HuH-7 (cell line): ENCODE data around the gene CDK2AP2.
"Not testable (repeated sequence)": the region's sequence is repeated elsewhere in the genome, so short reads cannot be mapped to it uniquely, and the experiment has no call there.

Experiments
- DNase-seq: peaks from one replicate; pipeline ENCODE4 v3.0.0; 2011; ENCODE audit warnings: low spot score

Gene CDK2AP2

DNA sequence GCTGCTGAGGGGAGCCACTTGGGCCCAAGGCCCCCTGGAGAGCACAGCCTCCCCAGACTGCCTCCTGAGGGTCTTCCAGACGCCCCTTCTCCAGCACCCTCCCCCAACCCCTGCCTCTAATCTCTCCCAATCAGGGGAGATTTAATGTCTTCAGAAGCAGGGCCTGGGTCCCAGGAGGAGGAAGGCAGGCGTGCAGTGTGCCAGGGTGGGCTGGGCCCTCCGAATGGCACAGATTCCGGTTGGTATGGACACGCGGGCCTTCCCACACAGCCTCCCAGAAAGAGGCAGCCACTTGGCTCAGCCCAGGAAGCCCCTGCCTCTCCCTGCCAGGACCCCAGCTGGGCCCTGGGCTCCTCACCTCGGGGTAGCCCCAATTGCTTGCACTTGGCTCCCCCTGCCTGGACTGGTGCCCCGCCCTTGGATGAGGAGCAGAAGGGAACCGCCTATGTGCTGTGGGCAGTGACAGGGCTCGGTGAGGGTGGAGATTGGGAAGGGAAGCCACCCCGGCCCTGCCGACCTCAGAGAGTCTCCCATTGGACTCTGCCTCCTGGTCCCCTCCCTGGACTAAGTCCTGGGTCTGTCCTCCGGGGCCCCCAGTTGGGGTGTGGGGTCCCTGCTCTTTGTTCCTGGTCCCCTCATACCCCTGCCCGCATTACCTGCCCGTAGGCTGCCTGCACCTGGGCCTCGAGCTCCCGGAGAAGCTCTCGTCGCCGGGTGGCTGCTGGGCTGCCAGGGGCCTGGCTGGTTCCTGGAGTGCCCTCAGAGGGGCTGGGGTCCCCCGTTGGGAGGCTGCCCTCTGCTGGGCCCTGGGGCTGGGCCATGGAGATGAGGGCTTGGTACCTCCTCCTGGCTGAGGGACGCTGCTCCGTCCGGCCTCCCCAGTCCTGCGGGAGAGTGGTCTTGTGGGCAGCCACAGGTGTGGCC, 15.9 kb upstream of the CDK2AP2 start:
- no peak for DNase-seq

DNA sequence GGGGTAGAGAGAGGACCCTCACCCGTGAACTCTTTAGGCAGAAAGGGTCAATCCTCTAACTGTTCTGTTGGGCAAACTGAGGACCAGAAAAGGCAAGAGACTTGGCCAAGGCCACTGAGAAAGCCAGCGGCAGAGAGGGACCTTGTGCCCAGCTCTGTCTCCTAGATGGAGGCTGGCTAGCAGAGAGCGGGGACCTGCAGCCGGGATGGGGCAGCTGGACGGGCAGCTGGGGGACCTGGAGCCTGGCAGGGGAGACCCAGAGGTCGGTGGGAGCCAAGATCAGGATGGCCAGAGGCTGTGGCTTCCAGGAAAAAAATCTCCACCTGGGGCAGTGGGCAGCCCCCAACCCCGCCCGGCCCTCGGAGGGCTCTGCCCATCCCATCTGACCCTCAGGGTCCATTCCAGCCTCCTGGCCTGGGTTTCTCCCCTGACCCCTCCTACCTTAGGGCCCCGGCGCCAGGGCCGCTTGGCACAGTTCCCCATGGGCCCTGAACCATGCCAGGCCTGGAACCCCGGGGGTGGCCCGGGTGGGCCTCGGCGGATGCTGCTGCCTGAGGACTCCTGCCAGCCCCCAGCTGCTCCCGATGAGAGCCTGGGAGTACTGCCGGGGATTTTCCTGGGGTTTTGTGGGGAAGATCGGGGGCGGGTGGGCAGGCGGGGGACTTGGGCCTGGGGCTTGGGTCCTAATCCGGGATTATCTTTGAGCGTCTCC, 15.0 kb upstream of the CDK2AP2 start, which contains the start of gene CABP2:
Gene CABP2, minus strand, starts transcription at position 603 of the 712 bp plus-strand sequence. Its CDS starts 120 bp downstream, at position 483.
- no peak for DNase-seq

DNA sequence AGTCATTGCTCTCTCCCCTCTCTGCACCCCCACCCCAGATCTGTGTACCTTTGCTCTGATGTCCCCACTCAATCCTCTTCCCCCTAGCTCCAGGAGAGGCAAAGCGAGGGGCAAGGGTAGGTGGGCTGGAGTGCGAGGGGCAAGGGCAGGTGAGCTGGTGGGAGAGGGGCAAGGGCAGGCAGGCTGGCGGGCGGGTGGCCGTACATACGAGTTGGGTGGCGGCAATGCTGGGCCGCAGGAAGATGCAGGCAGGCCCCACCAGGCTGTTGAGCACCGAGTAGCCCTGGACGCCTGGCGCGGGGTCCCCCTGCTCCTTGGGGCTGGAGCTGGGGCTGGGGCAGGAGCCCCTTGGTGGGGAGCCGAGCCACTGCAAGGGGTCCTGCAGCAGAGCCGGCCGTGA, 14.4 kb upstream of the CDK2AP2 start:
- no peak for DNase-seq

DNA sequence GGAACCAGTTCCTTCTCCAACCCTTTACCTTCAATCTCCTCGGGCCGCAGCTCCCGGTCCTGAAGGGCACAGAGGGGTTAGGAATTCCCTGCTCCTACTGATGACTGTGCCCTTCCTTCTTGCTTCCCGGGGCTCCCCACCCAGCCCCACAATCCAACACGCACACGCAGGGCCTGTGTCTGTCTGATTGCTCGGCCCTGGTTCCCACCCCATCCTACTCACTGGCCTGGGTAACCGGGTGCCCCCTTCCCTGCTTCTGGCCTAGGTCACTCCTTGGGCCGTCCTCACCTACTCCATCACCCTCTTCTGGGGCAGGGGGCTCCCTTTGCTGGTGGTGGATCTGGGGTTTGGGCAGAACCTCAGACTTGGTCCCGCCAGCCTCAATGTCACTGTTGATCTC, 14.0 kb upstream of the CDK2AP2 start:
- no peak for DNase-seq

DNA sequence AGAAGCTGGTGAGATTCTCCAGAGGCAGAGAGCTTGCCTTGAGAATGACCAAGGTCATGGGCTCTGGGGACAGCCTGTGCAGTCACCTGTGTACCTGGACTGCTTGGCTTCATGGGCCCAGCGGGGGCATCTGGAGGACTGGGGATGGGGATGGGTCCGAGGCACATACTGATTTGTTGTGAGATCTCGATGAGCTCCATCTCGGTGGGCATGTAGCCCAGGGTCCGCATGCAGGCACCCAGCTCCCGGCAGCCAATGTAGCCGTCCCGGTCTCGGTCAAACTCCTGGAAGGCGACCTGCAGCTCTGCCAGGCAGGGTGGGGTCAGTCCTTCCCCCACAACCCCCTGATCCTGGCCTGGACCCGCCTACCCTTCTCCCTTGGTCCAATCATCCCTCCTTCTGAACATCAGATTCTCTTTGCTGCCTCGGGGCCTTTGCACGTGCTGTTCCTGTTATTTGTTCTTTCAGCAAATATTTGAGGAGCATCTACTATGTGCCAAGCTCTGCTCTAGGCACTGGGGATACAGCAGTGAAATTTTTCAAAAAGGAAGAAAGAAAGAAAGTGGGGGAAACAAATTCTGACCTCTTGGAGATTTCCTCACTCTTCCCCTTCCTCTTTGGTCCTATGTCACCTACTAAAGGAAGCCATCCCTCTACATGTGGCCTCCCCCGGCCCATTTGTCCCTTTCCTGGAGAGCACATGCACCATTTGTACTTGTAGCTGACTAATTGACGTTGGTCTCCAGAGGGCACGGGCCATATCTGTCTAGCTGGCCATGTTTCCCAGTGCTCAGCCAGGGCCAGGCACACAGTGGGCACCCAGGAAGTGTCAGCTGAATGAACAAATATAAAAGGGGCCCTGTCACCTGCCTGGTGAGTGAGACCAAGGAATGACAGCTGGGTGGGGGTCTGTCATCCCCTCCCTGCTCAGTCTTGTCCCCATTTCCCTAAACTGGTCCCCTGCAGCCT, 13.2 kb upstream of the CDK2AP2 start:
- DNase-seq: no peak

DNA sequence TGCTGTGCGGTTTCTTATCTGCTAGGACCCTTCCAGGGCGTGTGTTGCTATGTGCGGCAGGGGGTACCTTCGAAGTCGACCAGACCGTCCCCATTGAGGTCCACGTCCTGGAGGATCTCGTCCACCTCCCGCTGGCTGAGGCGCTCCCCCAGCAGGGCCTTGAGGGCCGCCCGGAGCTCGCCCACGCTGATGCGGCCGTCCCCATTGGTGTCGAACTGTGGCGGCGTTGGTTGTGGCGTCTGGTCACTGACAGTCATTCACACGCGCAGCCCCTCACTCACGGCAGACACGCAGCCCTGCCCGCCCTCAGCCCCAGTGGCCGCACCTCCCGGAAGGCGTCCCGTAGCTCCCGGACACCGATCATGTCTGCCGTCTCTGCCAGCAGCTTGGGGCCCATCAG, 11.8 kb upstream of the CDK2AP2 start:
- DNase-seq: no peak

DNA sequence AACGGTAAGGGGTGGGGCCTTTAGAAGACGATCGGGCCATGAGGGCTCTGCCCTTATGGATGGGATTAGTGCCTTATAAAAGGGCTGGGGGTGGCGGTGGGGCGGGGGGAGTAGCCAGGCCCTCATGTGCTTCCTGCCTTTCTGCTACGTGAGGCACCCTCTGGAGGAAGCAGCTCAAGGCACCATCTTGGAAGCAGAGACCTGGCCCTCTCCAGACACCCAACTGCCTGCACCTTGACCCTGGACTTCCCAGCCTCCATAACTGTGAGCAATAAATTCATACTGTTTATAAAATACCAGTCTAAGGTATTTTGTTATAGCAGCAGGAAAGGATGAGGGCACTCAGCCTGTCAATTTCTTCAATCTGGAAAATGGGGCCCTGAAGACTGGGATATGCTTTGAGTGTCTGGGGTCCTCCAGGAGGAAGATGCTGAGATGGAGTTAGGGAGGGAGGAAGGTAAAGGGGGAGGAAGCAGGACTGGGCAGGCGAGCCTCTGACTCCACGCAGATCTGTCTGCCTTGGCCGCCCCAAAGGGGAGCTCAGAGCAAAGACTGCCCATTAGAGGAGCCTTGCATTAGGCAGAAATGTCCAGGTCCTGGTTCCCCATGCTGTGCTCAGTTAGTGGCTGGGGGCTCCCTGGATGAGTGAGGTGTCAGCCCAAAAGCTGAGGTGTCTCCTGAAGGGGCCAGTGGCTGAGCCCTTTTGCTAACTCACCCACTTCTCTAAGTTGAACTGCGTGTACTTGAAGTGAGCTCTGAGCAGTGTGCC, 10.0 kb upstream of the CDK2AP2 start:
- no peak for DNase-seq

DNA sequence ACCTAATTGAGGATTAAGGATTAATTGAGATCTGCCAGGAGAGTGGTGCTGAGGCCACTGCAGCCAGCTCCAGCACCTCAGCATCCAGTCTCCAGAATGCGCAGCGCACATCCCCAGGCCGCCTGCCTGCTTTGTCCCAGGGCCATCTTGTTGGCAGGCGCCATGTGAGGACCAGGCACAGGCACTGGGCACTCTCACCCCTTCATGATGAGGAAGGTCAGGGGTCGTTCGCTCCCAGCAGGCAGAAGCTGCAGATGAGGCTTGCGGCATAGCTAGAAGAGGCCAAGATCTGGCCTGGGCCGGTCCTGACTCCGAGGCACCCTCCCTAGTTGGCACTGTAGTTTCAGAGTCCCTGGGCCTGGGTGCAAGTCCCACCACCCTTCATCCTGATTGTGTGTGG, 8.8 kb upstream of the CDK2AP2 start:
- DNase-seq: no peak

DNA sequence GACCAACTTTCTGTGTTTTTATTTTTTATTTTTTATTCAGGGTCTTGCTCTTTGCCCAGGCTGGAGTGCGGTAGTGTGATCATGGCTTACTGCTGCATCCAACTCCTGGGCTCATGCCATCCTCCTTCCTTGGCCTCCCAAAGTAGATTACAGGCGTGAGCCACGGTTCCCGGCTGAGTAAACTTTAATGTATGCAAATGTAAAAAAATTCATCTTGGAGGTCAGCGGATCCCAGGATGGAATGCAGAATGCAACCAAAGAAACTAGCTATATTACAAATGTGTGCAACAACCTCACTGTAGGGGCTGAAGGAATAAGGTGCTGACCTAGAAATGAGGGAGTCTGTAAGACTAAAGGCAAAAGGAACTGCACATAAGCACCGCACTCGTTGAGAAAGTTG, 6.2 kb upstream of the CDK2AP2 start:
- DNase-seq: no peak

DNA sequence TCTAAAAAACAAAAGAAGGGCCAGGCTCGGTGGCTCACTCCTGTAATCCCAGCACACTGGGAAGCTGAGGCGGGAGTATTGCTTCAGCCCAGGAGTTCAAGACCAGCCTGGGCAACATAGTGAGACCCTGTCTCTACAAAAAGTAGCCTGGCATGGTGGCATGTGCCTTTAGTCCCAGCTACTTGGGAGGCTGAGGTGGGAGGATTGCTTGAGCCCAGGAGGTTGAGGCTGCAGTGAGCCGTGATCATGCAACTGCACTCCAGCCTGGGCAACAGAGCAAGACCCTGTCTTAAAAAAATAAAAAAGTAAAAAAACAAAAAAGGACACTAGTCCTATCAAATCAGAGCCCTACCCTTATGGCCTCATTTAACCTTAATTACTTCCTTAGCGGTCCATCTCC, 3.6 kb upstream of the CDK2AP2 start:
- DNase-seq: not testable (repeated sequence)

DNA sequence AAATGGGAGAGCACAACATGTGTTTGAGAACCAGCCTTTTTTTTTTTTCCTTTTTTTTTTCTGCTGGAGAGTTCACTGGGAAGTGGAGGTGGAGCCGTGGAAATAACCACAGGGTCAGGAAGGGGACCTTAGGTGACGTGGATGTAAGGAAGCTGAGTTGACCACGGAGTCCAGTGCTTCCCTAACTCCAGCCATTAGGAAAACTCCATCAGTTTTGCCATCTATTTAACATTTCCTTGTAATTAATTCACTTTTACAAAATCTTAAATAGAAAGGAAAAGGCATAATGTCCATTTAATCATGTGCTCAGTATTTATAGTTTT, 2.0 kb upstream of the CDK2AP2 start:
- no peak for DNase-seq

DNA sequence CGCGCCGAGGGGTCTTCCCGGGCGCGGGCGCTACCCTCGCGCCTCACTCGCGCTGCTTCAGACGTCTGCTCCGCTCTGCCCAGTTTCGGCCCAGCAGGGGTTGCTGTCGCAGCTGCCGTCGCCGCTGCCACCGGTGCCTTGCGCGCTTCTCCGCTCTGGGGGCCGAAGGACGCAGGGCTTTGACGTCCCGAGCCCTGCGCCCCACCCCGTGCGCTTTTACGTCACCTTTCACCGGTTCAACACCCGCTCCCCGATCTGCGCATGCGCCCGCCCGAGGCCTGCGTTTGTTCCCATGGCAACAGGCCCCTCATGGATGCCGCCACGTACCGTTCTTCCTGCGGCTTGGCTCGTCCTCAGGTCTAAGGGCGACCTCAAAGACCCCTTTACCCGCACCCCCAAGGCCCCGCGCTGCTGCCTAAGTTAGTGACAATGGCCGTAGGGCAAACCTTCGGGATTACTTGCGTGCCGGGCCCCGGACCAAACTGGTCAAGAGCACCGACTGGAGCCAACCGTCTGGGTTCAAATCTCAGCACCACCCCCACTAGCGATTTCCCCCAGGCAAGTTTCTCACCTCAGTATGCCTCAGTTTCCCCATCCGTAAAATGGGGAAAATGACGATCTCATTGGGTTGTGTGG, 642 bp upstream of the CDK2AP2 start:
- DNase-seq: peak; percentile 100

DNA sequence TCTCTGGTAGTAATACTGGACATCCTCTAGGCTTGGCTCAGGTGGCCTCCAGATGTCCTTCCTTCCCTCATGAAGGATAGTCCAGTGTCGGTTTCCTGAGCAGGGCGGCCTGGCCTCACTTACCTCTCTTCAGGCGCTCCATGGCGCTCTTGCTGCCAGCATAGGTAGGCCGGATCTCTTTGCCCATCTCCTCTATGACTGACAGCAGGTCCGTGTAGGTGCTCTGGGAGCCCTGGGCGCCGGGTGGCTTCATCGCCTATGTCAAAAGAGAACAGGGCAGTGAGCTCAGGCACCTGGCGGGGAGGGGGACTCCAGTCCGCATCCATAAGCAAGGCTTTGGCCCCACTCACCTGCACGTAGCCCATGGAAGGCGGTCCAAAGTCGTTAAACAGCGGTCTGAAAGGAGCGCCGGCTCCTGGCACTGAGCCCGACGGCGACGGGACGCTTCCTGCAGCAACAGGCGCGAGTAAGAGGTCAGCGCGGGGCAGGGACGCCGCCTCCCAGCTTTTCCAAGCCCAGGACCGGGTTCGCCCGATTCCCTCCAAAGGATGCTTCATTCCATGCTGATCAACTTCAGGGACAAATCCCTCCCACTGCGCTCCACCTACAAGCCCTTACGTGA, 609 bp downstream of the CDK2AP2 start:
- peak; percentile 95 for DNase-seq

DNA sequence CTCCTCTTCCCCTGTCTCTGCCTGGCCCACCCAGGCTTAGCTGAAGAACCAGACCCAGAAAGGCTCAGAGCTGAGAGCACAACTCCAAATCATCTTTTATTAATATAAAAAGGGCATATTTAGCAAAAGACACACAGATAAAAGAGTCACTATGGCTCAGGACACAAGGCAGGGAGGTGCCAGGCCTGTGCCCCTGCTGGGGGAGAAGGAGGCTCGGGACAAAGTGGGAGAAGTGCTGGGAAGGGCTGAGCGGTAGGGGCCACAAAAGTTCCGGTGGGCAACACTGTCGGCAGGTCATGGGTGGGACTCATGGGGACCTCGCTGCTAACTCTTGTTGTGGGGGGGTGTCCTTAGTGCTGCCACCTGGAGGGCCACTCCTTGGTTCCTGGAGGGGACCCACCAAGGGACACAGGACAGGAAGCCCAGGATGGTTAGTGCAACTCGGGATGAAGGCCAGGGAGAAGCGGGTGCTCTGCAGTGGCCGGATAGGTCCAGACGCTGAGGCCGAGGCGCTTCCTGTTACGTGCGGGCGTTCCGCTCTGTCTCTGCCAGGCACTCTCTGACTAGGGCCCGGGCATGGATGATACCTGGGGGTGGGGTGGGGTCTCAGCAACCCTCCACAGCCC, 1.4 kb downstream of the CDK2AP2 start:
- DNase-seq: no peak

DNA sequence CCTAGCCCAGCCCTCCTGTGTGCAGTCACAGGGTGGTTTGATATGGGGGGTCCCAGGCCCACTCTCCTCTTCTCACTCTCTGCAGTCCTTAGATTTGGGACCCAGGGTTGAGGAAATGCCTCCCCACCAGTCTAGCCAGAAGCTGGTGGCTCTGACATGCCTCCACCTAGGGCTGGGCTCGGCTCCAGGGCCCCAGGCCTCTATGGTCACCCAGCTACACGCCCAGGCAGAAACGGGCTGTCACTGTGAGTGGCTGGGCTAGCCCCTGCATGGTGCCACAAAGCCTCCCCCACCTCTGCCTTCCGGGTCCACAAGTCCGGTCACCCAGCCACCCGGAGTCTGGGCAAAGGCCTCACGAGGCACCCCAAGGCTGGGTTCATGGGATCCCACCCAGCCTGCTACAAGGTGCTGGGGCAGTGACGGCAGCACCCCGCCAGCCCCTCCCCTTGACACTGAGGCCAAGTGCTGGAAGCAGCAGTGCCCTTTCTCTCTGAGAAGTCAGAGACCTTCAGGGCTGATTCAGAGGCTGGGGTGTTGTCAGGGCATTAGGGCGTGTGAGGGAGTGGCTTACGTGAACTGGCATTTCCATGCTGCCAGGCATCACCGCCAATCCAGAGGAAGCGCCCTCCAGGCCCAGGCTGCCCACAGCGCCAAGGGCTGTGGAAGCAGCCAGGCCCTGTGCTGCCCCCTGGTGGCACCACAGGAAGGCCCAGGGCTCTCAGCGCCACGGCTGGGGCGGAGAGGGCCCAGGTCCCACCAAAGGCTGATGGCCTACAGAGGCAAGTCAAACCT, 2.2 kb downstream of the CDK2AP2 start:
- peak; percentile 100 for DNase-seq

DNA sequence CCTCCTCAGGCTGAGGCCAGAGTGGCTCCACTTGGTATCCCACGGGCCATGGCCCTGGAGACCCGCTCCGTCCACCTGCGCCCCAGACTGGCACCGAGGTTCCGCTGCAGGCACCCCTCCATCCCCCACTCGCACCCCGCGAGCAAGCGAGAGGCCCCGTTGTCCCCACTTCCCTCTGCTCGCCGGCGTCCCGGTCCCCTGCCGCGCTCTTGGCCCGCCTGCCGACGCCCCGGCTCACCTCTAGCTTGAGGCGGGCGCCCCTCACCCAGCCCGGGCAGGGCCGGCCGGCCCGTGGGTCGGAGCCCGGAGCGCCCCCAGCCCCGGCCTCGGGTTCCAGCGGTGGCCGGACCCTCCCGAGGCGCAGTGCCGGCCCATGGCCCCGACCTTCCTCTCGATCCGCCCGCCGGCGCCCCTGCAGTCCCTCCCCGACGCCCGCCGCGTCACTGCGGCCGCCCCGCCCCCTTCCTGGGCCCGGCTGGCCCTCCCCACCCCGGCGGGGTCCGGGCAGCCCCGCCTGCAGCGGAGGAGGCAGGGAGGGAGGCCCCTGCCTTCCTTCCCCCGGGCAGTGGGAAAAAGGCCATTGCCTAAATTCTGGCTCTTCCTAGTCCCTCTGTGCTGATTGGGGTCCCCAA, 2.9 kb downstream of the CDK2AP2 start, which contains the start of gene PITPNM1:
Gene PITPNM1, minus strand, starts transcription at position 414 of the 632 bp plus-strand sequence. CDS start 1,183 bp downstream, outside the sequence.
- peak; percentile 100 for DNase-seq

DNA sequence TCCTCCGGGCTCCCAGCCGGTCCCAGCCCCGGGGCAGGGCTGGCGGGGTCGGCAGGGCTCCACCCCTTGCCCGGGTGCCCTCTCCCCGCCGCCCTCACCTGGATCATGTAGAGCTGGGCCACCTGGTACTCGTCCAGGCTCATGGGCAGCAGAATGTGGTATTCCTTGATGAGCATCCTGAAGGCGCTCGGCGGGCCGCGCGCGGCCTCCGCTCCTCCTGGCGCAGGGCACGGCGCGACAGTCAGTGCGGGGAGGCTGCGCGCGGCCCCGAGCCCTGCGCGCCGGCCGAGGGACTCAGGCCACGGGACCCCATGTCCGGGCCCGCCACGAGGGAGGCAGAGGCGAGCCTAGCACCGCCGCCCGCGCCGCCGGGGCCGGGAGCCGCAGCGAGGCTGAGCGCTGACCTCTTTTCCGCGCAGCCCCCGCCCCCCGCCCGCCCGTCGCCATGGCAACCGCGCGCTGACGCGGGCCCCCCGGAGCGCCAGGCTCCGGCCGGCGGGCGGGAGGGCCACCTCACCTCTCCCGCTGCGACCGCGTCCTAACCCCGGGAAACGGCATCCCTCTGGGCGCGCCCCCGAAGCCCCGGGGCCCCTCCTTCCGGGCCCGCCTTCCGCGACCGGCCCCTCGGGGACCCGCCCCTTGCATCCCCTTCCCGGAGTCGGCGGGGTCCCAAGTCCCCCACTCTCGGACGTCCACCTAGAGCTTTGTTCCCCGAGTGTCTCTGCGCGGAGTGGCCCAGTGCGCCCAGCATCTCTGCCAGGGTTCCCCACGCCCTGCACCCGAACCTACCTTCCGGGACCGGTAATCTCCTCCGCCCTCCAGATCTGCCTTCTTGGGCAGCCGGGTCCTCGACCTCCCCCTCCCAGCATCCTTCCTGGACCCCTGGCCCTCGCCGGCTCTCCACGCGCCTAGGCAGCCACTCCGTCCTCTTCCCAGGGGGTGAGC, 3.7 kb downstream of the CDK2AP2 start:
- DNase-seq: peak; percentile 95
